ENCODE measurements around the gene CC2D1A. TPM values are rescaled to one million over a fixed set of nuclear protein-coding genes. Genes with fewer than 3 reads are reported as not detected.
A peak's percentile ranks its signal among the peaks of the same experiment; 100 is the strongest.
"Not testable (repeated sequence)": the region's sequence is repeated elsewhere in the genome, so short reads cannot be mapped to it uniquely, and the experiment has no call there.

Gene CC2D1A
- total and polyA plus RNA-seq, 7 donors, result 20.1 to 31.7 (median 23.7) TPM

GRCh38 chr19:13968383-13968935 is 62.5 kb downstream of the CC2D1A start:
- Histone ChIP-seq H3K9me3 (no peaks in the 10 kb centered on the region), H3K27ac (no peak overlapping the region), H3K27me3 (ENCODE audit: insufficient read depth in 3 of 3, low read length in 2 of 3) (no peaks in the 10 kb centered on the region), H3K4me1 (no peaks in the 10 kb centered on the region), H3K36me3 (ENCODE audit: insufficient read depth in 1 of 2, low read depth in 1 of 2) (peaks cover 0 to 81% of the 10 kb centered on the region in 2 donors), H3K4me3 (no peak overlapping the region)
- intact Hi-C loops (cut with DNase I), result no loop called here
- DNase-seq, result no peak
- 91 to 94% (median 92%) methylated on average over 22 of the region's 22 CpGs for whole genome bisulfite sequencing, 3 donors
- ATAC-seq, result no peak
- no peak for TF ChIP-seq CTCF (IDR thresholded peaks at IDR 0.05)

GRCh38 chr19:13968999-13969398 is 63.0 kb downstream of the CC2D1A start:
- ATAC-seq, result no peak
- no peak overlapping the region for H3K4me3 ChIP-seq
- H3K36me3 ChIP-seq (ENCODE audit: insufficient read depth in 1 of 2, low read depth in 1 of 2), result peaks cover 0 to 78% of the 10 kb centered on the region in 2 donors
- no peak for DNase-seq
- H3K27me3 ChIP-seq (ENCODE audit: insufficient read depth in 3 of 3, low read length in 2 of 3), result no peaks in the 10 kb centered on the region
- WGBS, 3 donors, result 90 to 93% (median 91%) methylated on average over 18 of the region's 18 CpGs
- intact Hi-C loops (cut with DNase I), result no loop called here
- no peaks in the 10 kb centered on the region for H3K4me1 ChIP-seq
- no peak overlapping the region for H3K27ac ChIP-seq
- no peak for TF ChIP-seq CTCF (IDR thresholded peaks at IDR 0.05)
- H3K9me3 ChIP-seq, result no peaks in the 10 kb centered on the region

- intact Hi-C loops (cut with DNase I), result no loop called here
- WGBS, 3 donors, result 90 to 92% (median 90%) methylated on average over 17 to 18 of the region's 18 CpGs
- Histone ChIP-seq H3K27ac (no peak overlapping the region), H3K4me1 (no peaks in the 10 kb centered on the region), H3K9me3 (no peaks in the 10 kb centered on the region), H3K27me3 (ENCODE audit: insufficient read depth in 3 of 3, low read length in 2 of 3) (no peaks in the 10 kb centered on the region), H3K36me3 (ENCODE audit: insufficient read depth in 1 of 2, low read depth in 1 of 2) (peaks cover 0 to 70% of the 10 kb centered on the region in 2 donors), H3K4me3 (no peak overlapping the region)
- no peak for TF ChIP-seq CTCF (IDR thresholded peaks at IDR 0.05)
- peak in 1 of 4 donors; percentile 21 for ATAC-seq
- DNase-seq, result no peak
Observed at GRCh38 chr19:13969897-13970296, 63.9 kb downstream of the CC2D1A start.

- H3K27me3 ChIP-seq (ENCODE audit: insufficient read depth in 3 of 3, low read length in 2 of 3), result not testable (repeated sequence)
- H3K36me3 ChIP-seq (ENCODE audit: insufficient read depth in 1 of 2, low read depth in 1 of 2), result peaks cover 0 to 50% of the 10 kb centered on the region in 2 donors
Observed at GRCh38 chr19:13971868-13972267, 65.9 kb downstream of the CC2D1A start.

GRCh38 chr19:13972368-13973155 is 66.6 kb downstream of the CC2D1A start:
- Histone ChIP-seq H3K4me1 (peaks cover 16% of the 10 kb centered on the region), H3K4me3 (no peak overlapping the region), H3K36me3 (ENCODE audit: insufficient read depth in 1 of 2, low read depth in 1 of 2) (peaks cover 0 to 44% of the 10 kb centered on the region in 2 donors), H3K9me3 (no peaks in the 10 kb centered on the region), H3K27ac (no peak overlapping the region), H3K27me3 (ENCODE audit: insufficient read depth in 3 of 3, low read length in 2 of 3) (no peaks in the 10 kb centered on the region)
- intact Hi-C loops (cut with DNase I), result no loop called here
- ATAC-seq (peak in 1 of 4 donors; percentile 45), DNase-seq (no peak)
- TF ChIP-seq CTCF (IDR thresholded peaks at IDR 0.05), result no peak
- WGBS, 3 donors, result 77 to 87% (median 84%) methylated on average over 30 to 37 of the region's 37 CpGs

More at GRCh38 chr19:13971868-13972267, 65.9 kb downstream of the CC2D1A start:
- H3K4me3 ChIP-seq; DNase-seq; intact Hi-C loops (cut with DNase I); ATAC-seq; H3K9me3 ChIP-seq; H3K27ac ChIP-seq: not testable (repeated sequence)
- WGBS, 3 donors, result 88 to 90% (median 89%) methylated on average over 15 of the region's 15 CpGs
- peaks cover 16% of the 10 kb centered on the region for H3K4me1 ChIP-seq

- not testable (repeated sequence) for H3K27ac ChIP-seq
- peaks cover 0 to 34% of the 10 kb centered on the region in 2 donors for H3K36me3 ChIP-seq (ENCODE audit: insufficient read depth in 1 of 2, low read depth in 1 of 2)
Observed at GRCh38 chr19:13973479-13973878, 67.5 kb downstream of the CC2D1A start.

More at GRCh38 chr19:13973479-13973878, 67.5 kb downstream of the CC2D1A start:
- H3K4me1 ChIP-seq, result peaks cover 16% of the 10 kb centered on the region
- ATAC-seq; H3K9me3 ChIP-seq; H3K27me3 ChIP-seq (ENCODE audit: insufficient read depth in 3 of 3, low read length in 2 of 3); H3K4me3 ChIP-seq; intact Hi-C loops (cut with DNase I); DNase-seq: not testable (repeated sequence)
- 87 to 99% (median 99%) methylated on average over 3 of the region's 3 CpGs for whole genome bisulfite sequencing, 3 donors

Measured in psoas muscle (tissue), 8 donors.